ENCODE measurements around the gene AFF2. TPM values are rescaled to one million over a fixed set of nuclear protein-coding genes. Genes with fewer than 3 reads are reported as not detected.

The AFF2 gene
- total and polyA plus RNA-seq, 7 donors: 0.01 to 0.32 (median 0.11) TPM; not detected in 1

DNA sequence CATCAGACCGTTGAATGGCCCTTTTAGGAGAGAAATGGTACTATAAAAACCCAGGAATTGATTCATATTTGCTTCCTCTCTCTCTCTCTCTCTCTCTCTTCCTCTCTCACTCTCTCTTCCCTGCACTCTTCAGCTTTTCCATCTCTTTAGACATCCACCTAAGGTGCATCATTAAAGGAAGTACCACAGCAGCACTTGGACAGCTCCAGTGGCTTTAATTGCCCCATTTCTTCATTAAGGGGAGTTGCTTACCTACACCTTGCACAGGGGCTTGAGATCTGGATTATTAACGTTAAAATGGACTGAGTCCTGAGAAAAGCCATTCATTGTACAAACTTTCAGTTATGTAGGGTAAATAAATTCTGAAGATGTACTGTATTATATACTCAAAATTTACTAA lies 323.6 kb downstream of the AFF2 start:
- Histone ChIP-seq H3K4me3 (no peak overlapping the region), H3K36me3 (ENCODE audit: insufficient read depth in 1 of 2, low read depth in 1 of 2) (no peaks in the 10 kb centered on the region), H3K4me1 (no peaks in the 10 kb centered on the region), H3K27ac (no peak overlapping the region), H3K27me3 (ENCODE audit: insufficient read depth in 3 of 3, low read length in 2 of 3) (no peaks in the 10 kb centered on the region), H3K9me3 (no peaks in the 10 kb centered on the region)
- TF ChIP-seq, protein P1, sequence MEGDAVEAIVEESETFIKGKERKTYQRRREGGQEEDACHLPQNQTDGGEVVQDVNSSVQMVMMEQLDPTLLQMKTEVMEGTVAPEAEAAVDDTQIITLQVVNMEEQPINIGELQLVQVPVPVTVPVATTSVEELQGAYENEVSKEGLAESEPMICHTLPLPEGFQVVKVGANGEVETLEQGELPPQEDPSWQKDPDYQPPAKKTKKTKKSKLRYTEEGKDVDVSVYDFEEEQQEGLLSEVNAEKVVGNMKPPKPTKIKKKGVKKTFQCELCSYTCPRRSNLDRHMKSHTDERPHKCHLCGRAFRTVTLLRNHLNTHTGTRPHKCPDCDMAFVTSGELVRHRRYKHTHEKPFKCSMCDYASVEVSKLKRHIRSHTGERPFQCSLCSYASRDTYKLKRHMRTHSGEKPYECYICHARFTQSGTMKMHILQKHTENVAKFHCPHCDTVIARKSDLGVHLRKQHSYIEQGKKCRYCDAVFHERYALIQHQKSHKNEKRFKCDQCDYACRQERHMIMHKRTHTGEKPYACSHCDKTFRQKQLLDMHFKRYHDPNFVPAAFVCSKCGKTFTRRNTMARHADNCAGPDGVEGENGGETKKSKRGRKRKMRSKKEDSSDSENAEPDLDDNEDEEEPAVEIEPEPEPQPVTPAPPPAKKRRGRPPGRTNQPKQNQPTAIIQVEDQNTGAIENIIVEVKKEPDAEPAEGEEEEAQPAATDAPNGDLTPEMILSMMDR (IDR thresholded peaks at IDR 0.05): no peak
- intact Hi-C loops (cut with DNase I): no loop called here
- DNase-seq (no peak), ATAC-seq (no peak)
- 41 to 73% (median 59%) methylated on average over 2 of the region's 2 CpGs for WGBS, 3 donors

DNA sequence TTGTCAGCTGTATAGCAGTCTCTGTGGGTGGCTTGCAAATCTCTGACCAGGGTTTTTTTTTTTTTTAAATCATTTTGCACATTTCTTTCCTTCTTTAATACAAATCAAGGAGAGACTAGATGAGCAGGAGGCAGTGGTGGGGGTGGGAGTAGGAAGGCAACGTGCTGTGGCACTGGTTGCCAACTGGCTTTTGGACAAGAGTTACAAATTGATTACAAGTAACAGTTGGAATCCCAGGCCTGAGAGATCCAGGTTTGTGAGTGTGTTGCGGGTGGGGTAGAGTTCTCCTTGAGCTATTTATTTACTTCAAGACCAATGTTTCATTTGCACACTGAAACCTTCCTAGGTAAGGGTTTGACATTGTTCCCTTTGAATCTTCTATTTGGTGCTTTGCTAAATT lies 325.3 kb downstream of the AFF2 start:
- no peak for DNase-seq
- ATAC-seq: no peak
- Histone ChIP-seq H3K27ac (no peak overlapping the region), H3K4me1 (no peaks in the 10 kb centered on the region), H3K36me3 (ENCODE audit: insufficient read depth in 1 of 2, low read depth in 1 of 2) (no peaks in the 10 kb centered on the region), H3K4me3 (no peak overlapping the region), H3K27me3 (ENCODE audit: insufficient read depth in 3 of 3, low read length in 2 of 3) (no peaks in the 10 kb centered on the region), H3K9me3 (no peaks in the 10 kb centered on the region)
- WGBS, 3 donors: 31 to 51% (median 33%) methylated on average over 2 of the region's 2 CpGs
- intact Hi-C loops (cut with DNase I): no loop called here
- TF ChIP-seq, protein P1 (IDR thresholded peaks at IDR 0.05): no peak

DNA sequence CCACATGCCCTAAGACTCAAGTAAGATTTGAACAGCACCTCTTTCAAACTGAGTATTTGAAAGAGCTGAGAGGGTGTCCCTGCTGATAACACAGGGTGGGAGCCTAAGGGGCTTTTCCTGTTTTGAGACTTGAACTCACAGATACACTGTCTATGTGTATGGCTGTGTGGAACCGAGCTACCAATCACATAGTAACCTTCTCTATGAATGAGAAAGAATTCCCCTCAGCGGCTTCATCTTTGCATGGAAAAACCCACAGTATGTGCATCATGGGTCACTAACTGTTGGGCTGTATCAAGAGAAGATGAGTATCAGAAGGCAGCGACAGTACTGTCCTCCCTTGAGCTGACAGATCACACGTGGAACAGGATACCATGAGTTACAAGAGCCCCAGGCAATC lies 336.3 kb downstream of the AFF2 start:
- no peak for DNase-seq
- no peaks in the 10 kb centered on the region for H3K9me3 ChIP-seq
- no peak for ATAC-seq
- no peak overlapping the region for H3K27ac ChIP-seq
- H3K36me3 ChIP-seq (ENCODE audit: insufficient read depth in 1 of 2, low read depth in 1 of 2): no peaks in the 10 kb centered on the region
- no peaks in the 10 kb centered on the region for H3K4me1 ChIP-seq
- no peak overlapping the region for H3K4me3 ChIP-seq
- intact Hi-C loops (cut with DNase I): no loop called here
- no peaks in the 10 kb centered on the region for H3K27me3 ChIP-seq (ENCODE audit: insufficient read depth in 3 of 3, low read length in 2 of 3)
- TF ChIP-seq, protein P1 (IDR thresholded peaks at IDR 0.05): no peak
- WGBS, 3 donors: 55 to 63% (median 63%) methylated on average over 4 of the region's 4 CpGs

DNA sequence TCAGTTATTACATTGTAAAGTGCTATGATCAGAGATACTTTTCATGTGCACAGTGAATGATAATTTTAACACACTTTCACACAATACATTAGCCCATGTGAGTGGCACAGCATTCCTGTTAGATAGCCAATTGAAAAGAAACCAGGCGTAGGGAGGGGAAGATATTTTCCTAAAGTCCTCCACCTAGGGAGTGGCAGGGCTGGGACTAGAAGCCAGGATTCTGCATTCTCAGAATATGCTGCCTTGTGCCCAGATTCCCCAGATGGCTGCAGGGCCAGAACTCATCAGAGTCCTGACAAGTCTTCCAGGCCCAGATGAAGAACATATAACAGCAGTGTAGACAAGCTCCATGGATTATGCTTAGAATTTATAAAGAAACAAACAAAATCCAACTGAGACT lies 350.2 kb downstream of the AFF2 start:
- TF ChIP-seq, protein P1 (IDR thresholded peaks at IDR 0.05): no peak
- intact Hi-C loops (cut with DNase I): no loop called here
- WGBS, 3 donors: 68 to 85% (median 83%) methylated on average over 1 of the region's 1 CpG

DNA sequence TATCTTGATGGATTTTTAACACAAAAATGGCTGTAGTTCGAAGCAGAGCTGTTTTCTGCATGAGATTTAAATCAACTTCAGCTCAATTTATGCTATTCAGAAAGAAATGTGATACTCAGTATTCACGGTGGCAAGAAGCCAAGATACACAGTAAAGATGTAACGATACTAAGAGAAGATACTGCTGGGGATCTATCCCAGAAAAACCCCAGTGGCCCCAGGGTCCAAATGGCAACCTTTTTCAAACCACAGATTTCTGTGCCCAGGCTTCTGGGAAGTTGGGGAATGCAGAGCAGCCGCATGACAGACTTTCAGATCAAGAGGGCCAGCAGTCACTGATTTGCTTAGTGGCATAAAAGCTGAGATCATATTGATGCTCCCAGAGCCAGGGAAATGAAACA lies 353.9 kb downstream of the AFF2 start:
- TF ChIP-seq, protein P1 (IDR thresholded peaks at IDR 0.05): no peak
- Histone ChIP-seq H3K27me3 (ENCODE audit: insufficient read depth in 3 of 3, low read length in 2 of 3) (no peaks in the 10 kb centered on the region), H3K36me3 (ENCODE audit: insufficient read depth in 1 of 2, low read depth in 1 of 2) (no peaks in the 10 kb centered on the region), H3K9me3 (no peaks in the 10 kb centered on the region), H3K4me1 (no peaks in the 10 kb centered on the region), H3K27ac (no peak overlapping the region), H3K4me3 (no peak overlapping the region)
- ATAC-seq: no peak
- DNase-seq: no peak
- intact Hi-C loops (cut with DNase I): no loop called here
- WGBS, 3 donors: 17 to 26% (median 23%) methylated on average over 4 of the region's 4 CpGs

More for the DNA sequence above, 350.2 kb downstream of the AFF2 start:
- Histone ChIP-seq H3K27ac (no peak overlapping the region), H3K27me3 (ENCODE audit: insufficient read depth in 3 of 3, low read length in 2 of 3) (no peaks in the 10 kb centered on the region), H3K9me3 (no peaks in the 10 kb centered on the region), H3K36me3 (ENCODE audit: insufficient read depth in 1 of 2, low read depth in 1 of 2) (no peaks in the 10 kb centered on the region), H3K4me3 (no peak overlapping the region), H3K4me1 (no peaks in the 10 kb centered on the region)
- ATAC-seq (no peak), DNase-seq (no peak)

All from psoas muscle (tissue), 8 donors.